GM20431 (cell line): Measurements from ENCODE around the gene ZNF582.

Source experiments
- in situ Hi-C: fragments of 300-500 bp; cut with MseI, MboI; formaldehyde crosslinking; loops from one replicate; pipeline ENCODE4 v1.15.0; 2020; ENCODE audit warnings: low sequenced_read_pairs; ENCODE audit not compliant: unreplicated experiment

The ZNF582 gene

GRCh38 chr19:56393119-56394012, at the start of gene ZNF582:
ZNF582 (minus strand) TSS chr19:56393534; CDS start chr19:56391752, 1,782 bp downstream.
- in situ Hi-C loops: no loop called here

GRCh38 chr19:56441206-56441792, 48.0 kb upstream of the ZNF582 start:
- in situ Hi-C loops: no loop called here

GRCh38 chr19:56423985-56424353, 30.6 kb upstream of the ZNF582 start:
- in situ Hi-C loops: no loop called here

DNA sequence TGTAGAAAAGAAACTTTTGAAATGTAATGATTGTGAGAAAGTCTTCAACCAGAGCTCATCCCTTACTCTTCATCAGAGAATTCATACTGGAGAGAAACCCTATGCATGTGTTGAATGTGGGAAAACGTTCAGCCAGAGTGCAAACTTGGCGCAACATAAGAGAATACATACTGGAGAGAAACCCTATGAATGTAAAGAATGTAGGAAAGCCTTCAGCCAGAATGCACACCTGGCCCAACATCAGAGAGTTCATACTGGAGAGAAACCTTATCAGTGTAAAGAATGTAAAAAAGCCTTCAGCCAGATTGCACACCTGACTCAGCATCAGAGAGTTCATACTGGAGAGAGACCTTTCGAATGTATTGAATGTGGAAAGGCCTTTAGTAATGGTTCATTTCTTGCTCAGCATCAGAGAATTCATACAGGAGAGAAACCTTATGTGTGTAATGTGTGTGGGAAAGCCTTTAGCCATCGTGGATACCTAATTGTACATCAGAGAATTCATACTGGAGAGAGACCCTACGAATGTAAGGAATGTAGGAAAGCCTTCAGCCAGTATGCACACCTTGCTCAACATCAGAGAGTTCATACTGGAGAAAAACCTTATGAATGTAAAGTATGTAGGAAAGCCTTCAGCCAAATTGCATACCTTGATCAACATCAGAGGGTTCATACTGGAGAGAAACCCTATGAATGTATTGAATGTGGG, 30.1 kb upstream of the ZNF582 start:
- in situ Hi-C loops: no loop called here

DNA sequence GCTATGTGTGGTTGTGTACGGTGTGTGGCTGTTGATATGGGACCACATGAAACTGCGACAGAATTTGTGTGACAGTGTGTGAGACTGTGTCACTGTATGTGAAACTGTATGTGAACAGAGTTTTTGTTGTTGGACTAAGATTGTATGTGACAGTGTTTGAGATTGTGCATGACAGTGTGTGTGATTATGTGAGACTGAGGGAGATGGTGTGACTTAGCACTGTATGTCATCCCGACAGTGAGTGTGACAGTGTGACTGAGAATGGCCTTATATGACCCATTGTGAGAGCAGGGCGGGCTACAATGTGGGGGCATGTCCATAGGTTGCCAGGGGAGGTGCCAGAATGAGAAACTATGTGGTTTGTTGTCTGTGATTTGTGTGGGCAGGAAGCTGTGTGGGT, 11.7 kb upstream of the ZNF582 start:
- in situ Hi-C loops: no loop called here

DNA sequence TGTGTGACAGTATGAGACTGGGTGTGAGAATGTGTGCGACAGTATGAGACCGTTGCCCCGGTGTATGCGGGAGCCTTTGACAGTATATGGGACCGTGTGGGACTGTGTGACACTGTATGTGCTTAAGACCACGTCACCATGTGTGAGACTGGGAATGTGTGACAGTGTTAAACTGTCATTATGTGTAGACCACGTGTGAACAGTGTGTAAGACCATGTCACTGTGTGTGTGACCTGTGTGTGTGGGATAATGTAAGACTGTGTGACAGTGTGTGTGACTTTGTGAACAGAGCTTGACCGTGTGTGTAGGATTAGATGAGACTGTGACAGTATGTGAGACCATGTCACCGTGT, 11.3 kb upstream of the ZNF582 start:
- in situ Hi-C loops: no loop called here

DNA sequence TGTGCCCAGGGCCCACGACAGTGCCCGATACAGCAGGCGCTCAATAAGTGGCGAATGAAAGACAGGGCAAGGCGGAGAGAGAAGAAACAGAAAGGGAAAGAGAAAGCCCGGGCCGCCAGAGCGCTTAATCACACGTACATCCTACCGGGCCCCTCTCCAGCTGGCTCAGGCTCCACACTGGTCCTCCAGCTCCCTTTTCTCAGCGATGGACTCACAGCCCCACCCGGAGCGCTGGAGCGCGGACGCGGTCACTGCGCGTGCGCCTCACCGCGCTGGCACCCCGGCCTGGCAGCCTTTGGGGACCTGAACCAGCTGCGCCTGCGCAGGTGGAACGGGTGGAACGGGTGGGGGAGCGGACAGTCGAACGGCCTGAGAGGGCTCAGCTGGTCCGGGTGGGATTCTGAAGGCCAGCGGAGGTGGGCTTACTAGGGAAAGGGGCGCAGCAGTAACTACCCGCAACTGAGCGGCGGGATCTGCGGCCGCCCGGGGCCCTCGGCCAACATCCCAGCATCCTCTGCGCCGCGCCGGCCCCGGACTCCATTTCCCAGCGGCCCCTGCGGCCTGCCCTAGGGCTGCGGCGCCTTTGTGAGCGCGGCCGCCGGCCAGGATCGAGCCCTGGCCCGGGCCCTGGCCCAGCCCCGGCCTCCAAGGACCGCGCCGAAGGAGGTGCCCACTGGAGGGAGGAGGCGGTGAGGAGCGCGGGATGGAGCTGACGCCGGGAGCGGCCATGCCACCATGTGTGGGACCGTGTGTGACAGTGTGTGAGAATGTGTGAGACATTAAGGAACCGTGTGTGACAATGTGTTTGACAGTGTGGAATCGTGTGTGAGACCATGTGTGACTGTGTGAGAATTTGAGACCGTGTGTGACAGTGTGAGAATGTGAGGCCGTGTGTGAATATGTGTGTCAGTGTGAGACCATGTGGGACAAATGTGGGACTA, 10.7 kb upstream of the ZNF582 start, which contains the start of gene ZNF583:
Gene ZNF583 (plus strand): TSS at position 569 of the 941 bp plus-strand sequence. CDS start 2,783 bp downstream, outside the sequence.
- in situ Hi-C loops: no loop called here

- in situ Hi-C loops: no loop called here
These were observed 9.9 kb upstream of the ZNF582 start for GRCh38 chr19:56403261-56403660.

GRCh38 chr19:56400485-56400884, 7.2 kb upstream of the ZNF582 start:
- in situ Hi-C loops: no loop called here

DNA sequence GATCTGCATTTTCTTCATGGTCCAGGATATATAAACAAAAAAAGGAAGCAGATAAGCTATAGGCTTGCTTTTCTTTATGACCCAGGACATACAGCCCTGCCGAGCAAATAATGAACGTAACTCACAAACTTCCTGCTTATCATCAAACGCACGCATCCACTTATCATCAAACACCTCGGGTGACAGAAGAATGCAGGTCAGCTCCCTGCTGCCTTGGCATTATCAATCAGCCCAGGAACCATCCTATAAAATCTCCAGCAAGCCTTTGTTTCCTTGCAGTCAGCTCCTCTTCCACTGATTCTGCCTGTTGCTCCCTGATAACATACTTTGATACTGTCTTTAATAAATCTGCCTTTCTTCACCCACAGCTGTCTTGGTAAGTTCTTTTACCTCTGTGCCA, 5.5 kb upstream of the ZNF582 start:
- in situ Hi-C loops: no loop called here

DNA sequence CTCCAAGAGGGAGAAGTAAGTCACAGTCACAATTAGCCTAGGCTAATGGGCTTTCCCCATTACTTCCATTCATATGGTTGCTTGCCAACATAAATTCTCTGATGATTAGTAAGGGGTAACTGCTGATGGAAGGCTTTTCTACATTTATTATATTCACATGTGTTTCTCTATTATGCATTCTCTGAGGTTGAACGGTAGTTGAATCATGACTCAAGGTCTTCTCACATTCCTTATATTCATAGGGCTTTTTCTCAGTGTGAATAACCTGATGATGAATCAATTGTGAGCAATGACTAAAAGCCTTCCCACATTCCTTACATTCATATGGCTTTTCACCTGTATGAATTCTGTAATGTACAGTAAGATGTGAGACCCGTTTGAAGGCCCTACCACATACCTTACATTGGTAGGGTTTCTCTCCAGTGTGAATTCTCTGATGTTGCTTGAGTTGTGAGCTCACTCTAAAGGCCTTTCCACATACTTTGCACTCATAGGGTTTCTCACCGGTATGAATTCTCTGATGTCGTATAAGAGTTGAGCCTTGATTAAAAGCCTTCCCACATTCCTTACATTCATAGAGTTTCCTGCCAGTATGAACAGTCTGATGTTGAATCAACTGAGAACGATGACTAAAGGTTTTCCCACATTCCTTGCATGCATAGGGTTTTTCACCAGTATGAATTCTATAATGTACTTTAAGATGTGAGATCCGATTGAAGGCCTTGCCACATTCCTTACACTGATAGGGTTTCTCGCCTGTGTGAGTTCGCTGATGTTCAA, 9.3 kb downstream of the ZNF582 start:
- in situ Hi-C loops: no loop called here

DNA sequence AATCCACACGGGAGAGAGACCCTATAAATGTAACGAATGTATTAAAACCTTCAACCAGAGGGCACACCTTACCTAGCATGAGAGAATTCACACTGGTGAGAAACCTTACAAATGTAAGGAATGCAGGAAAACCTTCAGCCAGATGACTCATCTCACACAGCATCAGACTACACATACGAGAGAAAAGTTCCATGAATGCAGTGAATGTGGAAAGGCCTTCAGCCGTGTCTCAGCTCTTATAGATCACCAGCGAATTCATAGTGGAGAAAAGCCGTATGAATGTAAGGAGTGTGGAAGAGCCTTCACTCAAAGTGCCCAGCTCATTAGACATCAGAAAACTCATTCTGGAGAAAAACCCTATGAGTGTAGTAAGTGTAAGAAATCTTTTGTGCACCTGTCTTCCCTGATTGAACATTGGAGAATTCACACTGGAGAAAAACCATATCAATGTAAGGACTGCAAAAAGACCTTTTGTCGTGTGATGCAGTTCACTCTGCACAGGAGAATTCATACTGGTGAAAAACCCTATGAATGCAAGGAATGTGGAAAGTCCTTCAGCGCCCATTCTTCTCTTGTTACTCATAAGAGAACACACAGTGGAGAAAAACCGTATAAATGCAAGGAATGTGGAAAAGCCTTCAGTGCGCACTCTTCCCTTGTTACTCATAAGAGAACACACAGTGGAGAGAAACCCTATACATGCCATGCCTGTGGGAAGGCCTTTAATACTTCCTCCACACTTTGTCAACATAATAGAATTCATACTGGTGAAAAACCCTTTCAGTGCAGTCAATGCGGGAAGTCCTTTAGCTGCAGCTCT, 16.0 kb downstream of the ZNF582 start:
- in situ Hi-C loops: no loop called here

- in situ Hi-C loops: no loop called here
These were observed 21.1 kb downstream of the ZNF582 start for GRCh38 chr19:56372281-56372680.

DNA sequence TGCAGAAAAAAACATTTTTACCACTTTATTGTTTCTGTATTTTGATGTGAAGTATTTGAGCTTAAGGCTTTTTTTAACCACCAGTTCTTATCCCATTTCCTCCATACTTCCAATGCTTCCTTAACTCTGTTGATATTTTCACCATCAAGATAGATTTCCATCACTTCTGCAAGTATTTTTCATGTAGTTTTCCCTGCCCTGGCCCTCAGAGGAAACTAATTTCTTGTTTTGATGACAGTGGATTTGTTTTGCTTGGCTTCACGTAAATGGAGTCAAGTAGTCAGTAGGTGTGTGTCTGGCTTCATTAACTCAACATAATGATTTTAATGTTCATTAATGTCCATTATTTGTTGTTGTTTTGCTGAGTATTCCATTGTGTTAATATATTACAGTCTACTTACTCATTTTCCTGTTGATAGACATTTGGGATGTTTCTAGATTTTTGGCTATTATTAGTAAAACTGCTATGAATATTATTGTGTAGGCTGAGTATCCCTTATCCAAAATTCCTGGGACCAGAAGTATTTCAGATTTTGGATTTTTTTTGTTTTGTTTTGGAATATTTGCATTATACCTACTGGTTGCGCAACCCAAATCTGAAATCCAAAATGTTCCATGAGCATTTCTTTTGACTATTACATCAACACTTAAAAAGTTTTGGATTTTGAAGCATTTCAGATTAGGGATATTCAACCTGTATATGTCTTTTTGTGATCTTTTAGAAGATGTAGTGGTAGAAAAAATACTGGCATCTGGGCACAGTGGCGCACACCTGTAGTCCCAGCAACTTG, 23.3 kb downstream of the ZNF582 start:
- in situ Hi-C loops: no loop called here

DNA sequence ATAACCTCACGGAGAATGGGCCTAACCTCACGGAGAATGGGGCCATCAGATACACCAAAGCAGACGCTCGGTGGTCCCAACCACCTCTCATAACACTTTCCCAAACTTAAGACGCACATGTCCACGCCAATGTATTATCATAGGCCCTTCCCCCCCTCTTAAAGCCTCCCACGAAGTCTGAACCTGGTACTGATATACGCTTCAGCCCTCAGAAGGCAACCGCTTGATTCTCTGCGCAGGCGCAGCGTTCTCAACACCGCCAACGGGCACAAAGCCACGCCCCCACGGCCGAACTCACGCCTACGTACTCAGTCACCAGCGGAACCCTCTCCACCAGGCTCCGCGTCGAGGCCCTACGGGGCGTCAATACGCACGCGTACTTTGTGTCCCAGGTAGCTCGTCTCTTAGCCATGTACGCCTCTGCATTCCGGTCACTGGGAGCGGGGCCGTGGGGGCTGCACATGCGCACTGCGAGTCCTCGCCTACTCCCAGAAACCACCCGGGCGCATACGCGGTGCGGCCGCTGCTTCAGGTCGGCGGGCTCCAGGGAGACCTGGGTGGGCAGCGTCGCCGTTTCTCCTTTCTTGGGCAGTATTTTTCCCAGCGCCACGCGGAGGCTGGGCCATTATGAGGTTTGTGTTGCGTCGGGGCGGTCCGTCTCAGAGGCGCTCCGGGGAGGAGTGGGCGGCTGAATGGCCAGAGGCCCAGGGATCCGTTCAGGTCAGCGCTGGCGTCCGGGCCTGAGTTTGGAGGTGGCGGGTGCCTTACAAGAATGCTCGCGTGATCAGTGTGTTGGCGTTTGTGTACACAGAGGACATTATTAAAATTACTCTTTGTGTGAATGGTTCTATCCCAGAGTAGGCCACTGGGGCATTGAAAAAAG, 25.3 kb downstream of the ZNF582 start:
- in situ Hi-C loops: no loop called here

DNA sequence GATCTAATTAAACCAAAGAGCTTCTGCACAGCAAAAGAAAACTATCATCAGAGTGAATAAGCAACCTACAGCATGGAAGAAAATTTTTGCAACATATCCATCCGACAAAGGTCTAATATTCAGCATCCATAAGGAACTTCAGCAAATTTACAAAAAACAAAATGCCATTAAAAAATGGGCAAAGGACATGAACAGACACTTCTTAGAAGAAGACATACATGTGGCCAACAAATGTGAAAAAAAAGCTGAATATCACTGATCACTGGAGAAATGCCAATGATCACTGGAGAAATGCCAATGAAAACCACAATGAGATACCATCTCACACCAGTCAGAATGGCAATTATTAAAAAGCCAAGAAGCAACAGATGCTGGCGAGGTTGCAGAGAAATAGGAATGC, 32.5 kb downstream of the ZNF582 start:
- in situ Hi-C loops: no loop called here

DNA sequence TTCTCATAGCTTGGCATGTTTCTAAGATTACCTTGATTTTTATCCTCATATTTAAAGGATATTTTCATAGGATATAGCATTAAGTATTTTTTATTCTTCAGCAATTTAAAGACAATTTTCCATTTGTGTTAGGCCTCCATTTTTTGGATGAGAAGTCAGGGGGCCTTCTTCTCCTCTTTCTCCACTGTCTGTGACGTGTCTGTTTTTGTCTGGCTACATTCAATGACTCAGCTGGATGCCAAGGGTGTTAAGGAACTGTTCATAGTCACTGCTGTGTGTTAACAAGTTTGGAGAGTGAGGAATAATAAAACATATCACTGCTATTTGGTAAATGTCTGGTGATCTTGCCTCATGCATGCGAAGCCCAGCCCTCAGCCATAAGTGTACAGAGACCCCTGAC, 36.4 kb downstream of the ZNF582 start:
- in situ Hi-C loops: no loop called here
